GM18870 (cell line): Measurements from ENCODE around the gene STRA6.

Experiments
- ATAC-seq: cut with Tn5 transposase; IDR thresholded peaks from one replicate; pipeline ENCODE4 v1.9.1; 2021; ENCODE audit warnings: moderate library complexity; ENCODE audit not compliant: unreplicated experiment

Gene STRA6

GRCh38 chr15:74202452-74203401 lies at the start of gene STRA6:
TSS of gene STRA6 (minus strand) at chr15:74202787. CDS start at chr15:74202267, 520 bp downstream.
- ATAC-seq, result no peak

DNA sequence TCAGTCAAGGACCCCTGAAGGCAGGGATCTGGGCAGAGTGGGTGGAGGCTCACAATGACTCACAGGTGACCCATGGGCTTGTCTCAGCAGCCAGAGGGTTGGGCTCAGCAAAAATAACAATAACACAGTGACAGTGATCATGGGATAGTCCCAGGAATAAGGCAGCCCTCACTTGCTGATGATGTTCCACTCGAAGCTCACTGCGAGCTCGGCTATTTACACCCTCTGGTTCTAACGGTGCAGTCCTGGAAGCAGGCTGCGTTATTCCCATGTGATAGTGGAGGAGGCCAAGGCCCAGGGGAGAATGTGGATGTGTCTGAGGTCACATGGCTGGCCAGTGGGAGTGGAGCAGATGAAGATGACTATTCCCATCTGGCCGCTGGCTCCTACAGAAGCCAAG lies 49.7 kb upstream of the STRA6 start:
- no peak for ATAC-seq

GRCh38 chr15:74251131-74251811 lies 48.7 kb upstream of the STRA6 start:
- no peak for ATAC-seq

GRCh38 chr15:74250266-74250665 lies 47.7 kb upstream of the STRA6 start:
- ATAC-seq, result no peak

- no peak for ATAC-seq
These were observed 42.9 kb upstream of the STRA6 start for GRCh38 chr15:74245342-74245931.

DNA sequence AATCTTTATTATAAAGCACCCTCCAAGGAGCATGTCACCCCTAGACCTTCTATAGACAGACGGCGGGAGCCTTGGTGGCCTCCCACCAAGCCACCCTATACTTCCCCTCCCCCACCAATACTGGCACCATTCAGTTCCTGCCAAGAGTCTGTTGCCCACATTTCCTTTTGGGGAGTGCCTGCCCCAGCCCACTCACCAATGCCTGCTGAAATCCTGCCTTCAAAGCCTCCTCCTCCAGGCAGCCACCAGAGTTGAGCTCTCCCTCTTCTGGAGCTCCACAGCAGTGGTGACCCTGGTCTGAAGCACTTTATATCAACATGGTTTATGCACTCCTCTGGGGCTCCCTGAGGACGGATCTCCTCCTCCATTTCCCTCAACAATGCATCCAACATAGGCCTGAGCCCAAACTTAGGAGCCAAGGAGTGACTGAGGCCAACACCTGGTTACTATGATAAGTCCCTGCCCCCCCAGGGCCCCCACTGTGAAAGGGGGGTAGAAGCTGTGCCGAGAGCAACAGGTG lies 42.3 kb upstream of the STRA6 start:
- ATAC-seq, result no peak

DNA sequence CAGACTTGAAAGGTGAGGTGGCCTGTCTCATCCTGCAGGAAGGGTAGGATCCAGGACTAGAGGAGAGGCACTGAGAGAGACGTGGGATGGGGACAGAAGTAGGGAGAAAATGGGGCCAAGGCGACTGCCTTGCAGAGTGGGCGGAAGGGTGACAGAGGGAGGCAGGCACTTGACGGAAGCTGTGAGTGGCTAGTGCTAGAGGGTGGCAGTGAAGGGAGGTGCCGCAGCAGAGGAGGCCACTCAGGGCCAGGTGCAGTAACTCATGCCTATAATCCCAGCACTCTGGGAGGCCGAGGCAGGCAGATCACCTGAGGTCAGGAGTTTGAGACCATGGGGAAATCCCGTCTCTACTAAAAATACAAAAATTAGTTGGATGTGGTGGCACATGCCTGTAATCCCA lies 40.8 kb upstream of the STRA6 start:
- ATAC-seq, result no peak

DNA sequence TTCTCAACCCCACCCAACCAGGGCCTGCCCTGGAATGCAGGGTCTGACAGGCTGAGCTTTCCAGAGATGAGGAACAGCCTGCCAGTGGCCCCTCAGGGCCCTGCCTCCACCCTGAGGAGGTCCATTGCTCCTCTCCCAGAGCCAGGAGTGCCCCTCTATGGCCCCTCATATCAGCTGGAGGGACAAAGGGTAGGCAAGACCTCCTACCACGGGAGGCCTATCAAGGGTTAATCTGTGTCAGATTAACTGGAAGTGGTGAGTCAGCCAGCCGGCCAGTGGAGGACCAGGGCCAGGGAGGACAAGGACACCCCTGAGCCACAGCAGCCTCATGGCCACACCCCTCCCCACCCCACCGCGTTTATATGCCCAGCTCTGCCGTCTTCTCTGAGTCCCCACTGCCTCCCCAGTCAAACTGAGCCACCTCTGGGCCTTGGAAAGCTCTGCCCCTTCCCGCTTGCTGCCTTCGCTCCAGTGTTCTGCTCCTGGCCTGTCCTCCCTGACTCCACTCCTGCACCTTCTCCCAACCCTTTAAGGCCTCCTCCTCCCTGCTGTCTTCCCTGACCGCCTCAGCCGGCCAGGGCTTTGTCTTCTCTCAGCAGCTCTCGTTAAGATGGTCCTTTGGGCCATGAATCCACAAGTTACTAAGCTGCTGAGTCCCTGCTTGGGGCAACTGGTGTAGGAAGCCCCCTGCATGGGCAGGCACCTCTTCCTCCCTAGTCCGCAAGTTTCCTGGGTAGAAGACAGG lies 40.0 kb upstream of the STRA6 start:
- ATAC-seq, result no peak

DNA sequence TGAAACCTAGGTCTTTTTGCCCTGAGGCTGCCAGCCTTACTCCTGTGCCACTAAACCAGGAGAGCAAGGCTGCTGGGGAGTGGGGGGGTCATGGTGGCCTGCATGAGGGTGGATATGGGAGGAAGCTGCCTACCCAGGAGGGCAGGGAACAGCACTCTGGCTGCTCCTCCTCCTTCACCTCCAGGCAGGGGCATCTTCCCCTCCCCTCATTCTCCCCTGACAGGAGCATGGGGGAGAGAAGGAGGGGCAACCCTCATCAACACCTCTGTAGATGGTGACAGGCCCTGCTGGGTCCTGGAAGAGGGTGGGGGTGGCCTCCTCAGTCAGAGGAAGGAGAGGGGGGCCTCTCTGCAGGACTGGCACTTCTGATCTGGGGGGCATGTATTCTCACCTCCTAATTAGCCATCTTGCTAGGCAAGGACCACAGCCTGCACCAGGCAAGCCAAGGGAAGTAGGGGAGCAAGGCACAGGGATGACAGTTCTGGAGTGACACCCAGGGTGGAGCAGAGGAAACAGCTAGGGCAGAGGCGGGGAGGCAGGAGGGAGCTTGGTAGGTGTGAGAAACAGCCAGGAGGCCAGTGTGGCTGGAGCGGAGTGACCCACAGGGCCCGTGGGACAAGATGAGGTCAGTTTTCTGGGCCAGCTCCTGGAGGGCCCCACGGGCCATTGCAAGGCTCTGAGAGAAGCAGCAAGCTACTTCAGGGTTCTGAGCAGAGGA lies 38.5 kb upstream of the STRA6 start:
- ATAC-seq, result no peak

- ATAC-seq, result no peak
These were observed 37.5 kb upstream of the STRA6 start for GRCh38 chr15:74240002-74240568.

GRCh38 chr15:74239051-74239705 lies 36.6 kb upstream of the STRA6 start:
- ATAC-seq, result no peak

GRCh38 chr15:74235962-74236361 lies 33.4 kb upstream of the STRA6 start, which contains the start of gene CCDC33:
TSS of gene CCDC33 (plus strand) at chr15:74236326. CDS start at chr15:74236720, 394 bp downstream.
- no peak for ATAC-seq

DNA sequence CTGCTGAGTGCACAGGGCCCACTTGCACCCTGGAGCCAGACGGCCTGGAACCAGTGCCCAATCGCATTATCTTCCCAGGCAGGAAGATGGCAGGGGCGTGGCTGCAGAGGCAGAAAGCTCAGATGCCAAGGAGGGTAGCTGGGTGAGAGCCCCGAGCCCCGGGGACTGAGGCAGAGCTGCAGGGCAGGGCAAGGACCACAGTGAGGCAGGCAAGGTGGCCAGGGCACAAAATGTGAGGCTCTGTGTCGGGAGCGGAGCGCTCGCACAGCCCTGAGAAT lies 31.9 kb upstream of the STRA6 start:
- no peak for ATAC-seq

- ATAC-seq, result no peak
These were observed 31.4 kb upstream of the STRA6 start for GRCh38 chr15:74233851-74234597.

- ATAC-seq, result no peak
These were observed 30.8 kb upstream of the STRA6 start for GRCh38 chr15:74233373-74233772.

- ATAC-seq, result no peak
These were observed 28.9 kb upstream of the STRA6 start for GRCh38 chr15:74231475-74231874.

GRCh38 chr15:74229686-74230085 lies 27.1 kb upstream of the STRA6 start:
- no peak for ATAC-seq

GRCh38 chr15:74228723-74229081 lies 26.1 kb upstream of the STRA6 start:
- ATAC-seq, result no peak
